Esophagus squamous epithelium (tissue), 5 donors: ENCODE measurements around the gene ACTR1B. TPM values are rescaled to one million over a fixed set of nuclear protein-coding genes. Genes with fewer than 3 reads are reported as not detected.

ENCODE experiments used
- DNase-seq: peaks from one replicate; lab custom pipeline; 2025; lab: John Stamatoyannopoulos, UW
- H3K27ac ChIP-seq, 4 donors: fragments of 200-600 bp; sonication (generic); one replicate each; pipeline ENCODE4 v1.5.1; 2016 to 2019; ENCODE audit warnings: mild to moderate bottlenecking in 1 of 4
- H3K27me3 ChIP-seq, 4 donors: fragments of 200-600 bp; sonication (generic); 1 replicate in 3 of 4; 2 replicates in 1 of 4; pipeline versions ENCODE4 v1.5.1 to v1.6.0; 2017 to 2021; ENCODE audit warnings: antibody characterized with exemption in 1 of 4
- H3K36me3 ChIP-seq, 3 donors: fragments of 200-600 bp; sonication (generic); one replicate each; pipeline ENCODE4 v1.5.1; 2016 to 2019
- H3K4me1 ChIP-seq, 3 donors: fragments of 200-600 bp; sonication (generic); one replicate each; pipeline ENCODE4 v1.5.1; 2017 to 2019
- H3K4me3 ChIP-seq, 4 donors: fragments of 200-600 bp; sonication (generic); 1 replicate in 3 of 4; 2 replicates in 1 of 4; pipeline ENCODE4 v1.5.1; 2016 to 2019; ENCODE audit warnings: mild to moderate bottlenecking in 2 of 4, moderate library complexity in 1 of 4
- H3K9me3 ChIP-seq, 3 donors: fragments of 200-600 bp; sonication (generic); one replicate each; pipeline ENCODE4 v1.5.1; 2016 to 2019
- CTCF ChIP-seq, 6 experiments: fragments of 450-650 bp in 4 of 6; fragments of 200-600 bp in 2 of 6; sonication (generic) in 2 of 6; IDR thresholded peaks; one replicate each; pipeline ENCODE4 v1.5.1; 2016 to 2019; ENCODE audit warnings: antibody characterized with exemption in 6 of 6, mild to moderate bottlenecking in 4 of 6, moderate library complexity in 4 of 6
- POLR2A ChIP-seq, 4 donors: fragments of 450-650 bp; IDR thresholded peaks; one replicate each; pipeline ENCODE4 v1.6.1; 2017; ENCODE audit warnings: antibody characterized with exemption in 4 of 4, mild to moderate bottlenecking in 4 of 4, moderate library complexity in 3 of 4
- WGBS, 2 donors: methylation state at CpG; one replicate each; pipeline ENCODE4 v1.1.5; 2018; 5-methylcytosine and 5-hydroxymethylcytosine counted together
- intact Hi-C: fragments of 100-400 bp; cut with DNase I; formaldehyde crosslinking; loops from one replicate; pipeline ENCODE4 v1.15.0; 2022
- total RNA-seq, 4 donors: library from RNA; depleted of rRNA; stranded (reverse); fragments of >200 nt; gene quantifications; one replicate each; pipeline ENCODE4 v1.1.0, GENCODE V29; 2016
- donor health status: DM: yes; HTN: yes; CAD: no.

ACTR1B gene
- total RNA-seq, 4 donors from 2014 or later: 29.3 to 57.8 (median 47.5) TPM

- Histone ChIP-seq H3K9me3 (no peaks in the 10 kb centered on the region), H3K36me3 (peaks cover 19 to 61% (median 23%) of the 10 kb centered on the region in 3 donors), H3K4me3 (no peak overlapping the region), H3K4me1 (peaks cover 19 to 39% (median 27%) of the 10 kb centered on the region in 3 donors), H3K27ac (no peak overlapping the region), H3K27me3 (no peaks in the 10 kb centered on the region)
- 92 to 100% methylated on average over 5 to 17 of the region's 20 CpGs for WGBS, 2 donors
- no peak for DNase-seq
- intact Hi-C loops: no loop called here
- TF ChIP-seq POLR2A (IDR thresholded peaks at IDR 0.05) (no peak), CTCF (IDR thresholded peaks at IDR 0.05) (no peak)
Measured at GRCh38 chr2:97660044-97660774, 3.6 kb downstream of the ACTR1B start.

GRCh38 chr2:97659256-97660043 lies 4.4 kb downstream of the ACTR1B start:
- TF ChIP-seq CTCF (IDR thresholded peaks at IDR 0.05) (no peak), POLR2A (IDR thresholded peaks at IDR 0.05) (no peak)
- H3K4me1 ChIP-seq: peaks cover 19 to 32% (median 23%) of the 10 kb centered on the region in 3 donors
- WGBS, 2 donors: 92 to 96% methylated on average over 12 to 14 of the region's 29 CpGs

GRCh38 chr2:97658691-97659157 lies 5.1 kb downstream of the ACTR1B start:
- H3K36me3 ChIP-seq: peaks cover 19 to 76% (median 23%) of the 10 kb centered on the region in 3 donors
- intact Hi-C loops: no loop called here
- DNase-seq: no peak
- no peak overlapping the region for H3K27ac ChIP-seq
- 89 to 96% methylated on average over 4 to 11 of the region's 13 CpGs for WGBS, 2 donors
- peaks cover 19 to 31% (median 23%) of the 10 kb centered on the region in 3 donors for H3K4me1 ChIP-seq
- H3K9me3 ChIP-seq: peaks cover 0 to 8% (median 0%) of the 10 kb centered on the region in 3 donors
- no peaks in the 10 kb centered on the region for H3K27me3 ChIP-seq
- TF ChIP-seq POLR2A (IDR thresholded peaks at IDR 0.05) (no peak), CTCF (IDR thresholded peaks at IDR 0.05) (no peak)
- H3K4me3 ChIP-seq: no peak overlapping the region

More at GRCh38 chr2:97659256-97660043, 4.4 kb downstream of the ACTR1B start:
- no peak overlapping the region for H3K4me3 ChIP-seq
- H3K27me3 ChIP-seq: no peaks in the 10 kb centered on the region
- intact Hi-C loops: no loop called here
- DNase-seq: no peak
- no peak overlapping the region for H3K27ac ChIP-seq
- peaks cover 0 to 1% (median 0%) of the 10 kb centered on the region in 3 donors for H3K9me3 ChIP-seq
- peaks cover 19 to 69% (median 23%) of the 10 kb centered on the region in 3 donors for H3K36me3 ChIP-seq

GRCh38 chr2:97657986-97658690 lies 5.7 kb downstream of the ACTR1B start:
- DNase-seq: no peak
- peaks cover 19 to 80% (median 23%) of the 10 kb centered on the region in 3 donors for H3K36me3 ChIP-seq
- H3K27ac ChIP-seq: no peak overlapping the region
- H3K4me3 ChIP-seq: no peak overlapping the region
- WGBS, 2 donors: 94 to 96% methylated on average over 9 to 21 of the region's 37 CpGs
- H3K27me3 ChIP-seq: no peaks in the 10 kb centered on the region
- TF ChIP-seq POLR2A (IDR thresholded peaks at IDR 0.05): no peak
- no peak for TF ChIP-seq CTCF (IDR thresholded peaks at IDR 0.05)
- H3K9me3 ChIP-seq: peaks cover 0 to 10% (median 0%) of the 10 kb centered on the region in 3 donors
- peaks cover 18 to 29% (median 23%) of the 10 kb centered on the region in 3 donors for H3K4me1 ChIP-seq
- intact Hi-C loops: no loop called here
